Lower leg skin (tissue), 4 donors: Measurements from ENCODE around the gene KIAA1671. TPM values are rescaled to one million over a fixed set of nuclear protein-coding genes. Genes with fewer than 3 reads are reported as not detected.

ENCODE experiments used
- DNase-seq, 2 donors: peaks; one replicate each; pipeline ENCODE4 v3.0.0-alpha.2; 2019; ENCODE audit warnings: low spot score in 2 of 2
- H3K4me3 ChIP-seq: fragments of 200-600 bp; sonication (generic); 2 replicates; pipeline ENCODE4 v1.5.1; 2017; ENCODE audit warnings: mild to moderate bottlenecking, low read depth; ENCODE audit not compliant: poor library complexity, severe bottlenecking
- CTCF ChIP-seq, 3 donors: fragments of 450-650 bp; IDR thresholded peaks; one replicate each; pipeline ENCODE4 v1.5.1; 2016; ENCODE audit warnings: antibody characterized with exemption in 3 of 3, mild to moderate bottlenecking in 3 of 3, moderate library complexity in 2 of 3
- POLR2A ChIP-seq, 2 donors: fragments of 450-650 bp; IDR thresholded peaks; one replicate each; pipeline ENCODE4 v1.6.1; 2016 to 2017; ENCODE audit warnings: antibody characterized with exemption in 2 of 2, mild to moderate bottlenecking in 1 of 2, moderate library complexity in 1 of 2
- WGBS, 2 donors: methylation state at CpG; one replicate each; pipeline ENCODE4 v1.1.5; 2018; 5-methylcytosine and 5-hydroxymethylcytosine counted together
- intact Hi-C: fragments of 100-400 bp; cut with DNase I; formaldehyde crosslinking; loops from one replicate; pipeline ENCODE4 v1.15.0; 2023; ENCODE audit warnings: low total_unique reads
- total RNA-seq, 4 donors: library from RNA; depleted of rRNA; stranded (reverse); fragments of >200 nt; gene quantifications; one replicate each; pipeline ENCODE4 v1.1.0, GENCODE V29; 2016

KIAA1671 gene
- total RNA-seq, 4 donors from 2014 or later = 60.0 to 87.8 (median 85.1) TPM

- WGBS, 2 donors = 85 to 87% methylated on average over 9 of the region's 9 CpGs
- intact Hi-C loops = no loop called here
Measured at GRCh38 chr22:25098445-25099081, 146.0 kb downstream of the KIAA1671 start.

GRCh38 chr22:25099202-25099601 is 146.7 kb downstream of the KIAA1671 start:
- intact Hi-C loops = no loop called here
- WGBS, 2 donors = 81 to 82% methylated on average over 4 of the region's 4 CpGs
- no peak overlapping the region for H3K4me3 ChIP-seq
- TF ChIP-seq POLR2A (IDR thresholded peaks at IDR 0.05) (no peak), CTCF (IDR thresholded peaks at IDR 0.05) (no peak)
- DNase-seq = no peak

More at GRCh38 chr22:25098445-25099081, 146.0 kb downstream of the KIAA1671 start:
- DNase-seq = no peak
- TF ChIP-seq POLR2A (IDR thresholded peaks at IDR 0.05) = no peak
- TF ChIP-seq CTCF (IDR thresholded peaks at IDR 0.05) = no peak
- no peak overlapping the region for H3K4me3 ChIP-seq

GRCh38 chr22:25100402-25100801 is 147.9 kb downstream of the KIAA1671 start:
- DNase-seq = no peak
- TF ChIP-seq CTCF (IDR thresholded peaks at IDR 0.05) (no peak), POLR2A (IDR thresholded peaks at IDR 0.05) (no peak)
- WGBS, 2 donors = 92 to 100% methylated on average over 4 of the region's 4 CpGs
- intact Hi-C loops = no loop called here
- no peak overlapping the region for H3K4me3 ChIP-seq

- TF ChIP-seq CTCF (IDR thresholded peaks at IDR 0.05) = no peak
- TF ChIP-seq POLR2A (IDR thresholded peaks at IDR 0.05) = no peak
- intact Hi-C loops = no loop called here
- no peak for DNase-seq
- WGBS, 2 donors = 50 to 53% methylated on average over 5 of the region's 5 CpGs
- H3K4me3 ChIP-seq = no peak overlapping the region
Measured at GRCh38 chr22:25100948-25101347, 148.4 kb downstream of the KIAA1671 start.

- no peak for TF ChIP-seq POLR2A (IDR thresholded peaks at IDR 0.05)
- TF ChIP-seq CTCF (IDR thresholded peaks at IDR 0.05) = no peak
- intact Hi-C loops = no loop called here
- WGBS, 2 donors = 87 to 91% methylated on average over 4 of the region's 4 CpGs
- DNase-seq = no peak
- H3K4me3 ChIP-seq = no peak overlapping the region
Measured at GRCh38 chr22:25101501-25101900, 149.0 kb downstream of the KIAA1671 start.

GRCh38 chr22:25101986-25102385 is 149.5 kb downstream of the KIAA1671 start:
- WGBS, 2 donors = 94 to 95% methylated on average over 4 of the region's 4 CpGs
- TF ChIP-seq CTCF (IDR thresholded peaks at IDR 0.05) = no peak
- no peak for TF ChIP-seq POLR2A (IDR thresholded peaks at IDR 0.05)
- intact Hi-C loops = no loop called here
- H3K4me3 ChIP-seq = no peak overlapping the region
- no peak for DNase-seq
